GM23338 (cell line): ENCODE measurements around the gene USP5. TPM values are rescaled to one million over a fixed set of nuclear protein-coding genes. Genes with fewer than 3 reads are reported as not detected.

Experiments
- ATAC-seq: fragments of 200-7000 bp; cut with Tn5 transposase; 3 replicates; pipeline ENCODE4 v1.9.1; 2020
- DNase-seq: peaks from one replicate; pipeline ENCODE4 v3.0.0-alpha.2; 2015; ENCODE audit warnings: low spot score
- H2AFZ ChIP-seq: fragments of 200-600 bp; sonication (generic); 2 replicates; pipeline ENCODE4 v1.8.0; 2016; ENCODE audit warnings: antibody characterized with exemption, mild to moderate bottlenecking, moderate library complexity
- H3F3A ChIP-seq: fragments of 200-600 bp; sonication (generic); replicated peaks from 2 replicates; pipeline ENCODE4 v1.8.0; 2017; ENCODE audit warnings: antibody characterized with exemption, mixed run types, low read depth
- H3K27ac ChIP-seq: fragments of 200-600 bp; sonication (generic); 2 replicates; pipeline ENCODE4 v1.6.1; 2016; ENCODE audit warnings: low read depth
- H3K27me3 ChIP-seq: fragments of 200-600 bp; sonication (generic); 2 replicates; pipeline ENCODE4 v1.8.0; 2016; ENCODE audit warnings: mild to moderate bottlenecking, mixed run types, moderate library complexity; ENCODE audit not compliant: insufficient read depth
- H3K36me3 ChIP-seq: fragments of 200-600 bp; sonication (generic); 2 replicates; pipeline ENCODE4 v1.8.0; 2016; ENCODE audit warnings: mild to moderate bottlenecking; ENCODE audit not compliant: insufficient read depth
- H3K4me1 ChIP-seq: fragments of 200-600 bp; sonication (generic); 2 replicates; pipeline ENCODE4 v1.8.0; 2016; ENCODE audit warnings: mild to moderate bottlenecking, moderate library complexity; ENCODE audit not compliant: insufficient read depth
- H3K4me2 ChIP-seq: fragments of 200-600 bp; sonication (generic); 2 replicates; pipeline ENCODE4 v1.7.1; 2017; ENCODE audit warnings: mixed run types
- H3K4me3 ChIP-seq: fragments of 200-600 bp; sonication (generic); 2 replicates; pipeline ENCODE4 v1.6.1; 2016; ENCODE audit warnings: mixed run types
- H3K79me2 ChIP-seq: fragments of 200-600 bp; sonication (generic); replicated peaks from 2 replicates; pipeline ENCODE4 v1.8.0; 2017; ENCODE audit warnings: mild to moderate bottlenecking; ENCODE audit not compliant: insufficient read depth
- H3K9me2 ChIP-seq: fragments of 200-600 bp; sonication (generic); 2 replicates; pipeline ENCODE4 v1.8.0; 2017; ENCODE audit not compliant: insufficient read depth
- H4K20me1 ChIP-seq: fragments of 200-600 bp; sonication (generic); replicated peaks from 2 replicates; pipeline ENCODE4 v1.8.0; 2017; ENCODE audit warnings: mild to moderate bottlenecking; ENCODE audit not compliant: insufficient read depth
- H3K27ac Mint-ChIP-seq: 2 replicates; pipeline ENCODE4 v1.8.0; 2020; ENCODE audit warnings: inconsistent platforms, mild to moderate bottlenecking, moderate library complexity, mixed read lengths
- H3K27me3 Mint-ChIP-seq: 3 replicates; pipeline ENCODE4 v1.8.0; 2022; ENCODE audit warnings: low read depth, mild to moderate bottlenecking, moderate library complexity, mixed read lengths, inconsistent platforms; ENCODE audit not compliant: insufficient read depth, poor library complexity
- H3K36me3 Mint-ChIP-seq: 3 replicates; pipeline ENCODE4 v1.8.0; 2021; ENCODE audit warnings: low read depth, mild to moderate bottlenecking, inconsistent platforms, moderate library complexity, mixed read lengths
- H3K4me1 Mint-ChIP-seq: 3 replicates; pipeline ENCODE4 v1.8.0; 2020; ENCODE audit warnings: mild to moderate bottlenecking, inconsistent platforms, mixed read lengths
- H3K4me3 Mint-ChIP-seq: 3 replicates; pipeline ENCODE4 v1.8.0; 2021; ENCODE audit warnings: moderate library complexity, mild to moderate bottlenecking, inconsistent platforms, mixed read lengths
- H3K9me3 Mint-ChIP-seq: 3 replicates; pipeline ENCODE4 v1.8.0; 2020; ENCODE audit warnings: moderate library complexity, mild to moderate bottlenecking, inconsistent platforms, mixed read lengths
- CTCF ChIP-seq, 2 experiments: fragments of 200-600 bp in 1 of 2; sonication (generic) in 1 of 2; conservative IDR thresholded peaks; 2 replicates each; pipeline versions ENCODE4 v1.5.1 to v1.6.1; 2016 to 2017; ENCODE audit warnings: antibody characterized with exemption in 2 of 2, low read depth in 2 of 2, mild to moderate bottlenecking in 2 of 2, moderate library complexity in 1 of 2
- JUNB ChIP-seq: IDR thresholded peaks from one replicate; pipeline ENCODE4 v1.6.1; 2016; ENCODE audit warnings: antibody characterized with exemption; ENCODE audit not compliant: unreplicated experiment
- POLR2AphosphoS5 ChIP-seq: IDR thresholded peaks from 2 replicates; pipeline ENCODE4 v1.6.1; 2016; ENCODE audit warnings: antibody characterized with exemption, low read depth
- REST ChIP-seq: IDR thresholded peaks from one replicate; pipeline ENCODE4 v1.6.1; 2018; ENCODE audit warnings: antibody characterized with exemption; ENCODE audit not compliant: unreplicated experiment
- ZNF331 ChIP-seq: fragments of 250-450 bp; sonication (Bioruptor Pico); IDR thresholded peaks from 2 replicates; pipeline ENCODE4 v1.5.0; 2020; ENCODE audit warnings: low read depth, mild to moderate bottlenecking, moderate library complexity
- polyA plus RNA-seq: library from polyadenylated mRNA; unstranded; fragments of >200 nt; fragmentation: Nextera tagmentation; extraction: Ambion mirVana; gene quantifications from 2 replicates; pipeline ENCODE4 v1.2.1, GENCODE V29; 2016
- total RNA-seq: library from RNA; depleted of rRNA; stranded (reverse); fragments of >200 nt; shearing (Covaris generic); gene quantifications from 2 replicates; pipeline ENCODE4 v1.2.3, GENCODE V29; 2014
- TF ChIP-seq, protein P1 (sequence below): IDR thresholded peaks from 2 replicates; pipeline ENCODE4 v1.6.1; 2016; ENCODE audit warnings: antibody characterized with exemption

USP5 gene
- total and polyA plus RNA-seq, 2 experiments from 2014 or later, result 35.1 to 109 TPM

- Mint-ChIP-seq H3K27me3 (peaks cover 23% of the 10 kb centered on the region), H3K4me3 (peak overlapping the region; percentile 64), H3K27ac (peak overlapping the region; percentile 38; the same call in 1 of the 2 replicates), H3K9me3 (no peaks in the 10 kb centered on the region), H3K4me1 (peaks cover 52% of the 10 kb centered on the region), H3K36me3 (peaks cover 27% of the 10 kb centered on the region)
- H3K36me3 ChIP-seq, result peaks cover 3% of the 10 kb centered on the region; the same call in 1 of the 2 replicates
- H3K4me1 ChIP-seq, result peaks cover 40% of the 10 kb centered on the region
- DNase-seq (no peak), ATAC-seq (no peak)
- H3F3A ChIP-seq, result peaks cover 16% of the 10 kb centered on the region
- no peak overlapping the region for H2AFZ ChIP-seq
- peaks cover 9% of the 10 kb centered on the region for H3K79me2 ChIP-seq
- H3K27me3 ChIP-seq, result peaks cover 45% of the 10 kb centered on the region
- H3K4me3 ChIP-seq, result peak overlapping the region; percentile 39
- TF ChIP-seq REST (no peak), POLR2AphosphoS5 (no peak), CTCF (conservative IDR thresholded peaks at IDR 0.05; ENCODE audit: low read depth in 2 of 2) (peak; percentile 5 to 20; a peak in 1 of 4 replicates), ZNF331 (no peak)
- no peaks in the 10 kb centered on the region for H3K9me2 ChIP-seq
- H3K4me2 ChIP-seq, result peak overlapping the region; percentile 63
- no peaks in the 10 kb centered on the region for H4K20me1 ChIP-seq
- no peak overlapping the region for H3K27ac ChIP-seq
Measured at GRCh38 chr12:6826734-6827436, 25.1 kb upstream of the USP5 start.

DNA sequence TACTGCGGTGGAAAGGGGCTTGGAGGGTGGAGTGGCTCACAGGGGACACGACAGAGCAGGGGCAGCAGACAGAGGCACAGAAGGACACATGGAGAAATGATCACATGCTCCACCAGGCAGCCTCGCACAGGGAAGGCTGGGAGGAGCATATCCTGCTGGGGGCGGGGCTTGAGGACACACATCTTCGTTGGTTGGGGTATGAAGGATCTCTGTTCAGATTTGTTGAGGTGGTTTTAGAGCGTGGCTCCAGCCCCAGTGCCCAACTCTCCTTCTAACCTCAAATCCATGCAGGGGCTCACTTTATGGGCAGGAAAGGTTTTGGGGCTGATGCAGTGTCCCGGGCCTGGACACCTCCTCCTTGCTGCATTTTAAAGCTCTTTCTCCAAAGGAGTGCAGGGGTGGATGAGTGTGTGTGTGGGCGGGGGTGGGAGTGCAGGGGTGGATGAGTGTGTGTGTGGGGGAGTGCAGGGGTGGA lies 24.5 kb upstream of the USP5 start:
- H3K4me1 Mint-ChIP-seq, result peaks cover 48% of the 10 kb centered on the region
- Histone ChIP-seq H3K27ac (no peak overlapping the region), H3F3A (peaks cover 13% of the 10 kb centered on the region), H3K4me2 (peak overlapping the region; percentile 63), H3K4me3 (peak overlapping the region; percentile 39), H4K20me1 (no peaks in the 10 kb centered on the region), H3K36me3 (peaks cover 3% of the 10 kb centered on the region; the same call in 1 of the 2 replicates), H3K9me2 (no peaks in the 10 kb centered on the region), H3K4me1 (peaks cover 35% of the 10 kb centered on the region), H2AFZ (no peak overlapping the region), H3K27me3 (peaks cover 39% of the 10 kb centered on the region), H3K79me2 (peaks cover 9% of the 10 kb centered on the region)
- peaks cover 23% of the 10 kb centered on the region for H3K27me3 Mint-ChIP-seq
- H3K4me3 Mint-ChIP-seq, result peak overlapping the region; percentile 64
- TF ChIP-seq, protein P1, sequence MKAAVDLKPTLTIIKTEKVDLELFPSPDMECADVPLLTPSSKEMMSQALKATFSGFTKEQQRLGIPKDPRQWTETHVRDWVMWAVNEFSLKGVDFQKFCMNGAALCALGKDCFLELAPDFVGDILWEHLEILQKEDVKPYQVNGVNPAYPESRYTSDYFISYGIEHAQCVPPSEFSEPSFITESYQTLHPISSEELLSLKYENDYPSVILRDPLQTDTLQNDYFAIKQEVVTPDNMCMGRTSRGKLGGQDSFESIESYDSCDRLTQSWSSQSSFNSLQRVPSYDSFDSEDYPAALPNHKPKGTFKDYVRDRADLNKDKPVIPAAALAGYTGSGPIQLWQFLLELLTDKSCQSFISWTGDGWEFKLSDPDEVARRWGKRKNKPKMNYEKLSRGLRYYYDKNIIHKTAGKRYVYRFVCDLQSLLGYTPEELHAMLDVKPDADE, result no peak
- TF ChIP-seq POLR2AphosphoS5, result peak; percentile 80
- no peak for TF ChIP-seq JUNB
- peak; percentile 30 for ATAC-seq
- peak; percentile 93 for DNase-seq
- H3K9me3 Mint-ChIP-seq, result no peaks in the 10 kb centered on the region
- peak overlapping the region; percentile 38; the same call in 1 of the 2 replicates for H3K27ac Mint-ChIP-seq
- peaks cover 32% of the 10 kb centered on the region for H3K36me3 Mint-ChIP-seq
